Liver (tissue), 3 donors: ENCODE measurements around the gene HRH3.

Experiments used
- ATF3 ChIP-seq: IDR thresholded peaks from 2 replicates; pipeline ENCODE4 v1.6.1; 2016; ENCODE audit warnings: antibody characterized with exemption
- CTCF ChIP-seq: fragments of 150-350 bp; IDR thresholded peaks from 2 replicates; pipeline ENCODE4 v1.5.1; 2017; ENCODE audit warnings: improper control_type of control experiment, low read depth, low read length; ENCODE audit not compliant: missing input control
- GABPA ChIP-seq, 2 donors: IDR thresholded peaks in 1 of 2; conservative IDR thresholded peaks in 1 of 2; 2 replicates each; pipeline ENCODE4 v1.6.1; 2016; ENCODE audit warnings: antibody characterized with exemption in 2 of 2, mild to moderate bottlenecking in 1 of 2, moderate library complexity in 1 of 2
- HNF4A ChIP-seq, 2 donors: conservative IDR thresholded peaks; 2 replicates each; pipeline ENCODE4 v1.6.1; 2016; ENCODE audit warnings: antibody characterized with exemption in 2 of 2, mild to moderate bottlenecking in 2 of 2
- JUND ChIP-seq, 2 donors: IDR thresholded peaks; 2 replicates each; pipeline ENCODE4 v1.6.1; 2016; ENCODE audit warnings: antibody characterized with exemption in 2 of 2
- MAX ChIP-seq: IDR thresholded peaks from 2 replicates; pipeline ENCODE4 v1.6.1; 2016; ENCODE audit warnings: antibody characterized with exemption
- RAD21 ChIP-seq, 2 donors: IDR thresholded peaks; 2 replicates each; pipeline ENCODE4 v1.6.1; 2016; ENCODE audit warnings: antibody characterized with exemption in 2 of 2, mild to moderate bottlenecking in 2 of 2
- REST ChIP-seq: IDR thresholded peaks from 2 replicates; pipeline ENCODE4 v1.6.1; 2016; ENCODE audit warnings: antibody characterized with exemption, mild to moderate bottlenecking
- RXRA ChIP-seq, 2 donors: IDR thresholded peaks; 2 replicates each; pipeline ENCODE4 v1.6.1; 2017 to 2018; ENCODE audit warnings: antibody characterized with exemption in 2 of 2, mild to moderate bottlenecking in 1 of 2
- SP1 ChIP-seq: IDR thresholded peaks from 2 replicates; pipeline ENCODE4 v1.6.1; 2018; ENCODE audit warnings: antibody characterized with exemption, mild to moderate bottlenecking
- TAF1 ChIP-seq: conservative IDR thresholded peaks from 2 replicates; pipeline ENCODE4 v1.6.1; 2016; ENCODE audit warnings: antibody characterized with exemption, mild to moderate bottlenecking
- YY1 ChIP-seq: IDR thresholded peaks from 2 replicates; pipeline ENCODE4 v1.6.1; 2016; ENCODE audit warnings: antibody characterized with exemption, mild to moderate bottlenecking
- ZBTB33 ChIP-seq: IDR thresholded peaks from 2 replicates; pipeline ENCODE4 v1.6.1; 2016; ENCODE audit warnings: antibody characterized with exemption
- donor health status: healthy.
- donor health status: healthy.

- no peak for TF ChIP-seq MAX
- no peak for TF ChIP-seq RAD21 (IDR thresholded peaks at IDR 0.05)
- no peak for TF ChIP-seq YY1
- no peak for TF ChIP-seq CTCF
- TF ChIP-seq TAF1 = no peak
- no peak for TF ChIP-seq REST
- TF ChIP-seq JUND (IDR thresholded peaks at IDR 0.05) = no peak
- peak in 1 of 2 donors; percentile 9 for TF ChIP-seq RXRA (IDR thresholded peaks at IDR 0.05)
- no peak for TF ChIP-seq GABPA (IDR thresholded peaks at IDR 0.05 in 1 of 2, conservative IDR thresholded peaks at IDR 0.05 in 1 of 2)
- no peak for TF ChIP-seq ZBTB33
- no peak for TF ChIP-seq SP1
- no peak for TF ChIP-seq ATF3
- no peak for TF ChIP-seq HNF4A (conservative IDR thresholded peaks at IDR 0.05)
These were observed 32.9 kb downstream of the HRH3 start for GRCh38 chr20:62186887-62187866.
